Astrocyte (in vitro differentiated cells and primary cell): ENCODE data around the gene PPP1R9A.

Source experiments
- EZH2 ChIP-seq: IDR thresholded peaks from 2 replicates; pipeline ENCODE4 v1.6.1; 2012; ENCODE audit warnings: mild to moderate bottlenecking, low read length, inconsistent platforms; ENCODE audit not compliant: insufficient read depth
- TF ChIP-seq, protein P1 (sequence below): IDR thresholded peaks from 2 replicates; pipeline ENCODE4 v1.5.1; 2011; ENCODE audit warnings: low read depth, mild to moderate bottlenecking, inconsistent platforms, low read length, moderate library complexity; ENCODE audit not compliant: insufficient read depth

GRCh38 chr7:95095966-95096540 lies 188.7 kb downstream of the PPP1R9A start:
- TF ChIP-seq, protein P1, sequence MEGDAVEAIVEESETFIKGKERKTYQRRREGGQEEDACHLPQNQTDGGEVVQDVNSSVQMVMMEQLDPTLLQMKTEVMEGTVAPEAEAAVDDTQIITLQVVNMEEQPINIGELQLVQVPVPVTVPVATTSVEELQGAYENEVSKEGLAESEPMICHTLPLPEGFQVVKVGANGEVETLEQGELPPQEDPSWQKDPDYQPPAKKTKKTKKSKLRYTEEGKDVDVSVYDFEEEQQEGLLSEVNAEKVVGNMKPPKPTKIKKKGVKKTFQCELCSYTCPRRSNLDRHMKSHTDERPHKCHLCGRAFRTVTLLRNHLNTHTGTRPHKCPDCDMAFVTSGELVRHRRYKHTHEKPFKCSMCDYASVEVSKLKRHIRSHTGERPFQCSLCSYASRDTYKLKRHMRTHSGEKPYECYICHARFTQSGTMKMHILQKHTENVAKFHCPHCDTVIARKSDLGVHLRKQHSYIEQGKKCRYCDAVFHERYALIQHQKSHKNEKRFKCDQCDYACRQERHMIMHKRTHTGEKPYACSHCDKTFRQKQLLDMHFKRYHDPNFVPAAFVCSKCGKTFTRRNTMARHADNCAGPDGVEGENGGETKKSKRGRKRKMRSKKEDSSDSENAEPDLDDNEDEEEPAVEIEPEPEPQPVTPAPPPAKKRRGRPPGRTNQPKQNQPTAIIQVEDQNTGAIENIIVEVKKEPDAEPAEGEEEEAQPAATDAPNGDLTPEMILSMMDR = no peak
- TF ChIP-seq EZH2 = no peak
